H1 (cell line): ENCODE measurements around the gene MAGI2. TPM values are rescaled to one million over a fixed set of nuclear protein-coding genes. Genes with fewer than 3 reads are reported as not detected.

ENCODE experiments used
- CTCF ChIA-PET: fragments of 300-600 bp; sonication (Branson Sonifier 250); formaldehyde crosslinking; loops from one replicate; lab custom pipeline; 2021; ENCODE audit not compliant: partially characterized antibody; lab: Charles Lee
- POLR2A ChIA-PET: fragments of 300-600 bp; sonication (Branson Sonifier 250); formaldehyde crosslinking; loops from one replicate; lab custom pipeline; 2021; ENCODE audit warnings: inconsistent platforms; ENCODE audit not compliant: partially characterized antibody; lab: Charles Lee
- DNase-seq, 2 experiments: peaks; one replicate each; pipeline versions ENCODE4 v3.0.0 to v3.0.0-alpha.2; 2010 to 2022; ENCODE audit warnings: low spot score in 2 of 2, low read depth in 1 of 2, mixed read lengths in 1 of 2
- FAIRE-seq: peaks from 2 replicates; lab custom pipeline; 2011; peaks lifted over from hg19 to GRCh38; lab: Jason Lieb, UNC
- H2AFZ ChIP-seq: 2 replicates; pipeline ENCODE4 v1.8.1; 2012; ENCODE audit warnings: low read length, inconsistent platforms
- H2AK5ac ChIP-seq: 2 replicates; pipeline ENCODE4 v1.6.1; 2013; ENCODE audit warnings: low read depth, low read length
- H2BK120ac ChIP-seq: replicated peaks from 2 replicates; pipeline ENCODE3; 2013; ENCODE audit warnings: low read depth, low read length, inconsistent platforms
- H2BK12ac ChIP-seq: 2 replicates; pipeline ENCODE4 v1.6.1; 2013; ENCODE audit warnings: low read depth, low read length
- H2BK15ac ChIP-seq: 2 replicates; pipeline ENCODE4 v1.6.1; 2013; ENCODE audit warnings: low read length
- H2BK20ac ChIP-seq: 2 replicates; pipeline ENCODE4 v1.6.1; 2013; ENCODE audit warnings: low read length
- H2BK5ac ChIP-seq: 2 replicates; pipeline ENCODE4 v1.6.1; 2013; ENCODE audit warnings: low read depth, low read length
- H3K14ac ChIP-seq: 2 replicates; pipeline ENCODE4 v1.6.1; 2013; ENCODE audit warnings: inconsistent platforms; ENCODE audit not compliant: insufficient read length
- H3K18ac ChIP-seq: 2 replicates; pipeline ENCODE4 v1.6.1; 2013; ENCODE audit warnings: low read length; ENCODE audit errors: extremely low read depth
- H3K23ac ChIP-seq: 2 replicates; pipeline ENCODE4 v1.6.1; 2013; ENCODE audit warnings: inconsistent platforms; ENCODE audit not compliant: insufficient read length
- H3K23me2 ChIP-seq: 2 replicates; pipeline ENCODE4 v1.6.1; 2013; ENCODE audit warnings: low read depth, low read length
- H3K27ac ChIP-seq: 2 replicates; pipeline ENCODE4 v1.6.1; 2011; ENCODE audit warnings: low read depth, low read length, inconsistent platforms
- H3K27me3 ChIP-seq, 4 experiments: replicated peaks in 1 of 4; 1 replicate in 1 of 4; 2 replicates in 3 of 4; pipeline versions ENCODE4 v1.6.1 to v1.8.1; 2011 to 2013; ENCODE audit warnings: low read length in 3 of 4, mild to moderate bottlenecking in 3 of 4, inconsistent platforms in 2 of 4, mixed read lengths in 2 of 4, moderate library complexity in 1 of 4; ENCODE audit not compliant: control insufficient read depth in 3 of 4, insufficient read depth in 3 of 4; ENCODE audit errors: extremely low read depth in 1 of 4
- H3K36me3 ChIP-seq, 4 experiments: 2 replicates each; pipeline versions ENCODE4 v1.6.1 to v1.8.1; 2011 to 2013; ENCODE audit warnings: mild to moderate bottlenecking in 4 of 4, low read length in 3 of 4, moderate library complexity in 2 of 4, control low read depth in 1 of 4, inconsistent platforms in 1 of 4; ENCODE audit not compliant: insufficient read depth in 4 of 4, control insufficient read depth in 2 of 4
- H3K4ac ChIP-seq: replicated peaks from 2 replicates; pipeline ENCODE3; 2013; ENCODE audit warnings: low read length, low read depth, mixed read lengths, inconsistent platforms; ENCODE audit not compliant: insufficient read length
- H3K4me1 ChIP-seq, 4 experiments: replicated peaks in 1 of 4; 1 replicate in 1 of 4; 2 replicates in 3 of 4; pipeline versions ENCODE4 v1.6.1 to v1.8.1; 2011 to 2013; ENCODE audit warnings: low read length in 3 of 4, inconsistent platforms in 2 of 4, mixed read lengths in 1 of 4; ENCODE audit not compliant: insufficient read depth in 4 of 4, control insufficient read depth in 3 of 4
- H3K4me2 ChIP-seq, 2 experiments: 2 replicates each; pipeline versions ENCODE4 v1.6.1 to v1.8.1; 2011 to 2013; ENCODE audit warnings: low read depth in 2 of 2, low read length in 2 of 2, control low read depth in 1 of 2, inconsistent platforms in 1 of 2, mild to moderate bottlenecking in 1 of 2; ENCODE audit not compliant: insufficient read depth in 1 of 2
- H3K4me3 ChIP-seq, 4 experiments: fragments of 200-600, 300-600 bp in 1 of 4; sonication (generic), shearing (Covaris generic), sonication (Bioruptor Twin) in 1 of 4; 2 replicates each; pipeline versions ENCODE4 v1.5.1 to v1.8.1; 2011 to 2016; ENCODE audit warnings: low read length in 4 of 4, low read depth in 3 of 4, control low read depth in 2 of 4, inconsistent platforms in 2 of 4, mild to moderate bottlenecking in 2 of 4, mixed read lengths in 1 of 4, moderate library complexity in 1 of 4; ENCODE audit not compliant: insufficient read depth in 2 of 4; ENCODE audit errors: extremely low read depth in 1 of 4
- H3K56ac ChIP-seq: replicated peaks from 2 replicates; pipeline ENCODE3; 2013; ENCODE audit warnings: low read depth, mild to moderate bottlenecking, mixed read lengths, low read length, inconsistent platforms; ENCODE audit not compliant: insufficient read length
- H3K79me1 ChIP-seq: 2 replicates; pipeline ENCODE4 v1.6.1; 2013; ENCODE audit warnings: low read depth, low read length, control low read depth
- H3K79me2 ChIP-seq, 2 experiments: 2 replicates each; pipeline versions ENCODE4 v1.6.1 to v1.8.1; 2012 to 2013; ENCODE audit warnings: low read length in 2 of 2, mild to moderate bottlenecking in 2 of 2, inconsistent platforms in 1 of 2; ENCODE audit not compliant: insufficient read depth in 2 of 2, control insufficient read depth in 1 of 2
- H3K9ac ChIP-seq, 4 experiments: replicated peaks in 1 of 4; 1 replicate in 1 of 4; 2 replicates in 3 of 4; pipeline versions ENCODE4 v1.6.1 to v1.8.1; 2011 to 2013; ENCODE audit warnings: low read depth in 3 of 4, low read length in 3 of 4, control low read depth in 2 of 4, mild to moderate bottlenecking in 2 of 4, moderate library complexity in 2 of 4, inconsistent platforms in 1 of 4; ENCODE audit errors: extremely low read depth in 1 of 4
- H3K9me3 ChIP-seq, 2 experiments: 2 replicates each; pipeline versions ENCODE4 v1.6.1 to v1.8.1; 2012 to 2013; ENCODE audit warnings: mild to moderate bottlenecking in 2 of 2, moderate library complexity in 2 of 2, control low read depth in 1 of 2, inconsistent platforms in 1 of 2, low read depth in 1 of 2, low read length in 1 of 2, mixed read lengths in 1 of 2; ENCODE audit not compliant: insufficient read depth in 2 of 2
- H4K20me1 ChIP-seq, 2 experiments: replicated peaks in 1 of 2; 2 replicates each; pipeline versions ENCODE3 to v1.8.1; 2011 to 2013; ENCODE audit warnings: inconsistent platforms in 2 of 2, low read length in 2 of 2, mild to moderate bottlenecking in 1 of 2; ENCODE audit not compliant: insufficient read depth in 2 of 2, control insufficient read depth in 1 of 2
- H4K5ac ChIP-seq: 2 replicates; pipeline ENCODE4 v1.6.1; 2013; ENCODE audit warnings: low read length, low read depth, mixed read lengths, inconsistent platforms; ENCODE audit not compliant: insufficient read length
- H4K8ac ChIP-seq: 2 replicates; pipeline ENCODE4 v1.8.0; 2013; ENCODE audit warnings: mild to moderate bottlenecking, moderate library complexity, low read length, inconsistent platforms; ENCODE audit not compliant: insufficient read depth; ENCODE audit errors: extremely low read depth
- H4K91ac ChIP-seq: replicated peaks from 2 replicates; pipeline ENCODE3; 2013; ENCODE audit warnings: low read length, mixed read lengths, inconsistent platforms; ENCODE audit not compliant: insufficient read length
- CTCF ChIP-seq, 3 experiments: IDR thresholded peaks; 1 replicate in 2 of 3; 2 replicates in 1 of 3; pipeline versions ENCODE4 v1.5.1 to v1.6.1; 2011; ENCODE audit warnings: low read length in 3 of 3, mild to moderate bottlenecking in 3 of 3, inconsistent platforms in 2 of 3, low read depth in 1 of 3, moderate library complexity in 1 of 3; ENCODE audit not compliant: insufficient read depth in 1 of 3; ENCODE audit errors: control extremely low read depth in 1 of 3
- RAD21 ChIP-seq, 2 experiments: IDR thresholded peaks in 1 of 2; conservative IDR thresholded peaks in 1 of 2; 2 replicates each; pipeline ENCODE4 v1.6.1; 2011; ENCODE audit warnings: low read depth in 2 of 2, low read length in 2 of 2, improper control_type of control experiment in 1 of 2, inconsistent platforms in 1 of 2, mild to moderate bottlenecking in 1 of 2, moderate library complexity in 1 of 2
- WGBS, 2 experiments: shearing (Covaris generic) in 1 of 2; methylation state at CpG; one replicate each; pipeline versions ENCODE4 v1.1.6 to v1.1.7; 2013 to 2015; ENCODE audit warnings: low lambda C conversion rate in 2 of 2, mixed read lengths in 2 of 2, inconsistent platforms in 1 of 2, low coverage in 1 of 2, missing lambda C conversion rate in 1 of 2; ENCODE audit not compliant: insufficient replicate concordance in 2 of 2, insufficient coverage in 1 of 2, insufficient read length in 1 of 2; ENCODE audit errors: extremely low coverage in 1 of 2, missing lambda C conversion rate in 1 of 2; 5-methylcytosine and 5-hydroxymethylcytosine counted together
- polyA plus RNA-seq, 7 experiments: library from polyadenylated mRNA; depleted of rRNA in 3 of 7; stranded (reverse) in 5 of 7; unstranded in 2 of 7; fragments of >200 nt in 5 of 7; fragments of 200-250 nt in 2 of 7; gene quantifications; 1 replicate in 5 of 7; 2 replicates in 1 of 7; 4 replicates in 1 of 7; pipeline versions ENCODE4 v1.2.1 to v1.2.3, GENCODE V29; 2011 to 2013; ENCODE audit warnings: missing spikeins in 2 of 7, mixed read lengths in 2 of 7
- total RNA-seq: library from RNA; stranded (reverse); fragmentation: NEBNext Ultra II Directional; extraction: Animal tissue kit (Norgen Biotek cat#: 25700); gene quantifications from 2 replicates; pipeline ENCODE4 v1.2.1, GENCODE V29; 2021

Gene MAGI2
- total and polyA plus RNA-seq, 2 of the 8 experiments (the other 6 are each of a cell fraction or from before 2014, with no cell fraction given): 6.0 to 27.3 TPM

- H2BK120ac ChIP-seq: no peak overlapping the region
- no peak overlapping the region for H3K56ac ChIP-seq
- no peak overlapping the region for H2BK20ac ChIP-seq
- 84% methylated on average over 4 of the region's 4 CpGs; no CpG with 5 or more reads in 1 of the 2 experiments for WGBS, 2 experiments
- no peaks in the 10 kb centered on the region for H3K27me3 ChIP-seq
- no peak overlapping the region for H3K4ac ChIP-seq
- no peak overlapping the region for H4K8ac ChIP-seq
- no peaks in the 10 kb centered on the region for H3K23me2 ChIP-seq
- H2BK15ac ChIP-seq: no peak overlapping the region
- no peaks in the 10 kb centered on the region for H3K79me1 ChIP-seq
- no peaks in the 10 kb centered on the region for H3K79me2 ChIP-seq
- no peak overlapping the region for H3K14ac ChIP-seq
- no peak overlapping the region for H3K18ac ChIP-seq
- no peak overlapping the region for H3K27ac ChIP-seq
- DNase-seq (no peak), FAIRE-seq (peak; percentile 57)
- H2AK5ac ChIP-seq: no peak overlapping the region
- H3K36me3 ChIP-seq: no peaks in the 10 kb centered on the region
- ChIA-PET CTCF (interaction anchor here (0.6 to 1.6 kb wide), 6 partner anchors 9 to 313 kb away, joined by 3 to 4 read pairs (median 4); no protein-coding TSS in a partner anchor), POLR2A (no interaction called here)
- H2AFZ ChIP-seq: no peak overlapping the region
- no peaks in the 10 kb centered on the region for H4K20me1 ChIP-seq
- H3K4me2 ChIP-seq: no peak overlapping the region
- no peak overlapping the region for H2BK5ac ChIP-seq
- no peak overlapping the region for H4K91ac ChIP-seq
- H3K9me3 ChIP-seq: 0 out of 4 replicates have a peak, but pooled peaks cover 0 to 5% of the 10 kb centered on the region in 2 experiments
- no peak overlapping the region for H3K4me3 ChIP-seq
- no peak overlapping the region for H3K23ac ChIP-seq
- H3K4me1 ChIP-seq: no peaks in the 10 kb centered on the region
- H4K5ac ChIP-seq: no peak overlapping the region
- H2BK12ac ChIP-seq: no peak overlapping the region
- no peak overlapping the region for H3K9ac ChIP-seq
- TF ChIP-seq CTCF (IDR thresholded peaks at IDR 0.05; ENCODE audit: control extremely low read depth in 1 of 3, insufficient read depth in 1 of 3, low read depth in 1 of 3, low read length in 3 of 3): peak in 2 of 3 experiments; percentile 45 to 55; a peak in 3 of 4 replicates
- TF ChIP-seq RAD21 (IDR thresholded peaks at IDR 0.05 in 1 of 2, conservative IDR thresholded peaks at IDR 0.05 in 1 of 2; ENCODE audit: low read depth in 2 of 2, low read length in 2 of 2): peak; percentile 81 to 84
Observed at GRCh38 chr7:79245623-79246249, 207.7 kb downstream of the MAGI2 start.
